ENCODE data around the gene SND1. TPM values are rescaled to one million over a fixed set of nuclear protein-coding genes. Genes with fewer than 3 reads are reported as not detected.

Gene SND1
- polyA plus RNA-seq, 3 donors: 67.1 to 171 (median 69.6) TPM

GRCh38 chr7:127940381-127941160 is 288.6 kb downstream of the SND1 start:
- H3K27ac ChIP-seq (ENCODE audit: low read depth, low read length): no peak overlapping the region
- WGBS, 3 donors: 82 to 88% (median 84%) methylated on average over 5 of the region's 5 CpGs

GRCh38 chr7:127941476-127942210 is 289.6 kb downstream of the SND1 start:
- H3K27ac ChIP-seq (ENCODE audit: low read depth, low read length): no peak overlapping the region
- WGBS, 3 donors: 95 to 97% (median 95%) methylated on average over 8 of the region's 8 CpGs

- H3K27ac ChIP-seq (ENCODE audit: low read depth, low read length): no peak overlapping the region
- 71 to 93% (median 88%) methylated on average over 16 of the region's 16 CpGs for WGBS, 3 donors
Measured at GRCh38 chr7:127943541-127944521, 291.8 kb downstream of the SND1 start.

- no peak overlapping the region for H3K27ac ChIP-seq (ENCODE audit: low read depth, low read length)
Measured at GRCh38 chr7:127946111-127946510, 294.1 kb downstream of the SND1 start.

- no peak overlapping the region for H3K27ac ChIP-seq (ENCODE audit: low read depth, low read length)
- 92 to 100% (median 97%) methylated on average over 1 of the region's 1 CpG for WGBS, 3 donors
Measured at GRCh38 chr7:127946847-127947246, 294.9 kb downstream of the SND1 start.

- H3K27ac ChIP-seq (ENCODE audit: low read depth, low read length): no peak overlapping the region
- WGBS, 3 donors: 88 to 100% (median 97%) methylated on average over 2 of the region's 2 CpGs
Measured at GRCh38 chr7:127948312-127948711, 296.3 kb downstream of the SND1 start.

- 91 to 100% (median 97%) methylated on average over 2 of the region's 2 CpGs for WGBS, 3 donors
- no peak overlapping the region for H3K27ac ChIP-seq (ENCODE audit: low read depth, low read length)
Measured at GRCh38 chr7:127948930-127949329, 296.9 kb downstream of the SND1 start.

- no peak overlapping the region for H3K27ac ChIP-seq (ENCODE audit: low read depth, low read length)
- WGBS, 3 donors: 63 to 74% (median 72%) methylated on average over 1 of the region's 1 CpG
Measured at GRCh38 chr7:127949769-127950222, 297.8 kb downstream of the SND1 start.

GRCh38 chr7:127950233-127950935 is 298.4 kb downstream of the SND1 start:
- WGBS, 3 donors: 86 to 90% (median 89%) methylated on average over 6 of the region's 6 CpGs
- no peak overlapping the region for H3K27ac ChIP-seq (ENCODE audit: low read depth, low read length)

- 70 to 83% (median 77%) methylated on average over 5 of the region's 5 CpGs for WGBS, 3 donors
- H3K27ac ChIP-seq (ENCODE audit: low read depth, low read length): no peak overlapping the region
Measured at GRCh38 chr7:127953423-127954356, 301.7 kb downstream of the SND1 start.

GRCh38 chr7:127954357-127954748 is 302.4 kb downstream of the SND1 start:
- H3K27ac ChIP-seq (ENCODE audit: low read depth, low read length): no peak overlapping the region
- WGBS, 3 donors: 52 to 70% (median 66%) methylated on average over 2 of the region's 2 CpGs

GRCh38 chr7:127955051-127955531 is 303.1 kb downstream of the SND1 start:
- WGBS, 3 donors: 83 to 94% (median 86%) methylated on average over 7 of the region's 7 CpGs
- H3K27ac ChIP-seq (ENCODE audit: low read depth, low read length): no peak overlapping the region

GRCh38 chr7:127957886-127958285 is 305.9 kb downstream of the SND1 start:
- no peak overlapping the region for H3K27ac ChIP-seq (ENCODE audit: low read depth, low read length)
- WGBS, 3 donors: 76 to 86% (median 79%) methylated on average over 5 of the region's 5 CpGs

GRCh38 chr7:127959770-127960169 is 307.8 kb downstream of the SND1 start:
- H3K27ac ChIP-seq (ENCODE audit: low read depth, low read length): no peak overlapping the region
- 83 to 93% (median 84%) methylated on average over 4 of the region's 4 CpGs for WGBS, 3 donors

GRCh38 chr7:127961786-127962453 is 309.9 kb downstream of the SND1 start:
- no peak overlapping the region for H3K27ac ChIP-seq (ENCODE audit: low read depth, low read length)
- 63 to 91% (median 85%) methylated on average over 9 of the region's 9 CpGs for WGBS, 3 donors

GRCh38 chr7:127962589-127963361 is 310.8 kb downstream of the SND1 start:
- WGBS, 3 donors: 90 to 97% (median 97%) methylated on average over 4 to 5 of the region's 5 CpGs
- H3K27ac ChIP-seq (ENCODE audit: low read depth, low read length): no peak overlapping the region

Data from adipose tissue (tissue), 3 donors.